CD4-positive, alpha-beta T cell treated with Interleukin-1 beta for 1 hour (primary cell): ENCODE data around the gene PRMT1.

Source experiments
- DNase-seq, 2 donors: peaks; one replicate each; pipeline ENCODE4 v3.0.0-alpha.2; 2020 to 2022

The PRMT1 gene

GRCh38 chr19:49672131-49672919 is 4.7 kb upstream of the PRMT1 start:
- DNase-seq, result peak; percentile 79 to 82

DNA sequence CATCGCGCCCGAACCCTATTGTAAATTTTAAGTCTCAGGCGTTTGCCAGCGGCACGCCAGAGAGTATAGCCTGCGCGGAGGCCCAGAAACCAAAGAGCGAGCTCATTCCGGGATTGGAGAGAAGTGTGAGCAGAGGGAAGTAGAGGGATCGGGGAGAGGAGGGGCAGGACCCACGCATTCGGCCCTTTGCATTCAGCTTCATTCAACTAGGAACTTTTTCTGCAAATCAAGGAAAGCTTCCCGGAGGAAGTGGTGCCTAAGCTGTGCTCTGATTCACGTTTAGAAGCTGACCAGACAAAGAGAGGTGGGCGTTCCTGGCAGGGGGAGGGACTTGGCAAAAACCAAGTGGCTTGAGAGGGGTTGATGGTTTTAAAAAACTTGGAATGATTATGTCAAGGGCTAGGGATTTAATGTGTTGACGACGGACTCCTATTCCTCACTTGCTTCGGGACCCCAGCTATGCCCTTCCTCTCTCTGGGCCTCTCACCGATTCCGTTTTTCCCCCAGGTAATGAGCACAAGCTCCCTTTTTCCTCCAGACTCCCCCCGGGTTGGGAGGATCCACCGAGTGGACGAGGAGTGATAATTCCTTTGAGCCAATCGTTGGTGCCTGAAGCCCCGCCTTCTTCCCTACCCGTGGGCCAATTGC is 811 bp upstream of the PRMT1 start:
- no peak for DNase-seq

DNA sequence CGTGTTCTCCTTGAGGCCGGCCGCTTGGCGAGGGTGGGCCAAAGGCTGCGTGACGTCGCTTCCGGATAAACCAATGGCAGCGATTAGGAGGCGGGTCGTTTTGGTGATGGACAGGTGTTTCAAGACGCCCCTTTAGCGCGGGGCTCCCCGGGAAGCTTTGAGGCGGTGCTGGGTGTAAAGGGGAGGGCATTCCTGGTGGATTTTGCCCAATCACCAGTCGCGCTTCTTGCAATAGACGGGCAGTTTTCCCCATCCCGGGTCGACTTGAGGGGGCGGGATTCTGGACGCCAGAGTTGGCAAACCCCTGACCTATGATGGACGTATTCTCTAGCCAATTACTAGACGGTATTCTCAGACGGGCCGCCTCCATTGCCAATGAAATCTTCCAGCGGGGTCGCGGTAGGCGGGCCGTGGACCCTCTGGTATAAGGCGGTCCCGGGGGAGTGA is 264 bp upstream of the PRMT1 start:
- peak; percentile 100 for DNase-seq

GRCh38 chr19:49677901-49678674 is 1.0 kb downstream of the PRMT1 start:
- DNase-seq, result peak; percentile 81 to 84

DNA sequence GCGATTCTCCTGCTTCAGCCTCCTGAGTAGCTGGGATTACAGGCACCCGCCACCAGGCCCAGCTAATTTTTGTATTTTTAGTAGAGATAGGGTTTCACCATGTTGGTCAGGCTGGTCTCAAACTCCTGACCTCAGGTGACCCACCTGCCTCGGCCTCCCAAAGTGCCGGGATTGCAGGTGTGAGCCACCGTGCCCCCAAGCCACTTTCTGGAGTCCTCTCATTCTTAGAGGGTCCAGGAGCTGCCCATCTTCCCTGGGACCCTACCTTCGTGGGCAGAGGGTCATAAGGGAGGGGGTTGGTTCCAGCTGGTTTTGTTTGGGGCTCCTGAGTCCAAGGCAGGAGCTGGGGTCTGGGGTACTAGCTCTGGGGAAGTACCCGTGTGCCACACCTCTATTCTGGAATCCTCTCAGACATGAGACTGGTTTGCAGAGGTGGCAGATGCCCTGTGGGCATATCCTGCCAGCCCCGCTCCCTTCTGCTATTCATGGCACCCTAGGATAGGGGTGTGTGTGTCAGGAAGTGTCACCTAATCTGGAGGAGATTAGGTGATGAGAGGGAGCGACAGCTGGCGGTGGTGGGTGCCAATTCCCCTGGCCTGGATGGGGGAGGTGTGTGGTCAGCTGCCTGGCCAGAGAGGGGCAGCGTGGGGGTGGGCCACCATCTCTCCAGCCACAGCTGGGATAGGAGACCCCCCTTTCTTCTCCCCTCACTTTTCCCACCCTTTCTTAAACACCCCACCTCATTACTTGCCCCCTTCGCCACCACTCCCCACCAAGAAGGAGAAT is 2.1 kb downstream of the PRMT1 start:
- no peak for DNase-seq

GRCh38 chr19:49679771-49680413 is 2.8 kb downstream of the PRMT1 start:
- DNase-seq, result no peak

DNA sequence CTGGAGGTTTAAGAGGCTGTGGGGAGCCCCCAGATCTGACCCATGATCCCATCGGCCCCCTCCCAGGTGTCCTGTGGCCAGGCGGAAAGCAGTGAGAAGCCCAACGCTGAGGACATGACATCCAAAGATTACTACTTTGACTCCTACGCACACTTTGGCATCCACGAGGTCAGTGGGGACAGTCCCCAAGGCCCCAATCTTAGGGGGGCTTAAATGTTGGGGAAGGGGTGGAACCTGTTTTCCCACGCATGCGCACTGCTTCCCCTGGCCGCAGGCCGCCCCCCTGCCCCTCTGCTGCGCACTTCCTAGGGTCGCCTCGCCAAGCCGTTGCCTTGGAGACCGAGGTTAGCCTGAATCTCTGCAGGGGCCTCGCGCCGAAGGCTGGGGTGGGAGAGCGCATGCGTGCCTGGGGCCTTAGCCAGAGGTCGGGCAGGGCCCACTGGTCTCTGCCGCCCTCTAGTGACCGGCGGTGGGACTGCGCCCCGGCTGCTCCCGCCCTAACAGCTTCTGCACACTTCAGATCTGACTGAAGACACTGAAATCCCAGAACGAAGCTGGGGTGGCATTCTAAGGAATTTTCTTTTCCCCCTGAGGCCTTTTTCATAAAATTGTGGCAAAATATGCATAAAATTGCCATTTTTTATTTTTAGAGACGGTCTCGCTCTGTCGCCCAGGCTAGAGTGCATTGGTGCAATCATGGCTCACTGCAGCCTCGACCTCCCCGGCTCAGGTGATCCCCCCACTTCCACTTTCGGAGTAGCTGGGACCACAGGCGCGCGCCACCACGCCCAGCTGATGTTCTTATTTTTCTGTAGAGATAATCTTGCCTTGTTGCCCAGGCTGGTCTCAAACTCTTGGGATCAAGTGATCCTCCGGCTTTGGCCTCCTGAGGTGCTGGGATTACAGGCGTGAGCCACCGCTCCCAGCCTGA is 3.6 kb downstream of the PRMT1 start:
- DNase-seq, result peak; percentile 92 to 93

- DNase-seq, result no peak
Measured at GRCh38 chr19:49681830-49682229, 4.8 kb downstream of the PRMT1 start.

DNA sequence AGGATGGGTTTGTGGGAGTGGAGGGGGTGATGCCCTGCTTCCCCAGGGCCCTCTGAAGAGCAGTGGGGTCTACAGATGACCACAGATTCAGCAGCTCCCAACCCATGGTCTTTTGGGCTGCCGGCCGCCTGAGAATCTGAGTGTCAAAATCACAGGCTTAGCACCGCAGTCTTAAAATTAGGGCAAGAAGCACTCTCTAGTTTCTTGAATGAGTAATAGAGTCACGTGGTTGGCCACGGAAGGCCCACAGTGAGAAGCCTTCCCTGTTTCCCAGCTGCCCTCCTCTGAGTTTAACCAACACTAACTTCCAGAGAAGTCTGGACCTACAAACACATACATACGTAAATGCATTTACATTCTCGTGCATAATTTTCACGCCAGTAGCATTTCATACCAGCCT is 5.2 kb downstream of the PRMT1 start:
- DNase-seq, result no peak

DNA sequence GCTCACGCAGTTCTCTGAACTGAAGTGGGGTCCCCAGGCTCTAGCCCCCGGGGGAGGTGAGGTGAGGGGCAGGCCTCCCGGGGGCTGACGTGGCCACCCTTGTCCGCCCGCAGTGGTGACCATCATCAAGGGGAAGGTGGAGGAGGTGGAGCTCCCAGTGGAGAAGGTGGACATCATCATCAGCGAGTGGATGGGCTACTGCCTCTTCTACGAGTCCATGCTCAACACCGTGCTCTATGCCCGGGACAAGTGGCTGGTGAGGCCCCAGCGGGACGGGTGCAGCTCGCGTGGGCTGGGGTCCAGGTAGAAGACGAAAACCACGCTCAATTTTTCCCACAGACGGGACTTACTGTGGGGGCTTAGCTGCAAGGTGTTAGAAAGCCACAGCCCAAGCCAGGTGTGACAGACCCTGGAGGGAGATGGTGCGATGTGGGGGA is 6.8 kb downstream of the PRMT1 start:
- no peak for DNase-seq

DNA sequence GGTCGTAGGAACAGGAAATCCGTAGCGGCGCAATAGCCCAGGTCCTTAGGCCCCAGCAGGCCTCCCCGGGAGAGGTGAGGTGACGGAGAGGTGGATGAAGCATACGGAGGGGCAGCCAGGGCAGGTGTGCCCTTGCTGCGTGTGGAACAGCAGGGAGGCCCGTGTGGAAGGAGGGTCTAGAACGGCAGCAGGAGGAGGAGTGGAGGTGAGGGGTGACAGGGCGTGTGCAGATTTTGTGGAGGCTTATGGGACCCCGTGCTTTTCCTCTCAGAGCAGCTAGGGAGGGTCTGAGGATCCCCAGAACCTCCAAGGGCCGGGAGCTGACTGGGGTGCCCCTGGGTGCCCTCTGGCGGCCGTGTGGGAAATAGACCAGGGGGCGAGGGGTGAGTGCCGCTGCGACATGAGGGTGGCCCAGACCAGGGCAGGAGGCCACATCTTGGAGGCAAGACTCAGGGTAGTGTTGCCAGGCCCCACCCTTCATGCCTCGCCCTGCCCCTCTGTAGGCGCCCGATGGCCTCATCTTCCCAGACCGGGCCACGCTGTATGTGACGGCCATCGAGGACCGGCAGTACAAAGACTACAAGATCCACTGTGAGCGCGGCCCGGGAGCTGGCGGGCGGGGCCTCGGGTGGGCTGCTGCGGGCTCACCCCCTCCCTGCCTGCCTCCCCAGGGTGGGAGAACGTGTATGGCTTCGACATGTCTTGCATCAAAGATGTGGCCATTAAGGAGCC is 7.3 kb downstream of the PRMT1 start:
- no peak for DNase-seq

DNA sequence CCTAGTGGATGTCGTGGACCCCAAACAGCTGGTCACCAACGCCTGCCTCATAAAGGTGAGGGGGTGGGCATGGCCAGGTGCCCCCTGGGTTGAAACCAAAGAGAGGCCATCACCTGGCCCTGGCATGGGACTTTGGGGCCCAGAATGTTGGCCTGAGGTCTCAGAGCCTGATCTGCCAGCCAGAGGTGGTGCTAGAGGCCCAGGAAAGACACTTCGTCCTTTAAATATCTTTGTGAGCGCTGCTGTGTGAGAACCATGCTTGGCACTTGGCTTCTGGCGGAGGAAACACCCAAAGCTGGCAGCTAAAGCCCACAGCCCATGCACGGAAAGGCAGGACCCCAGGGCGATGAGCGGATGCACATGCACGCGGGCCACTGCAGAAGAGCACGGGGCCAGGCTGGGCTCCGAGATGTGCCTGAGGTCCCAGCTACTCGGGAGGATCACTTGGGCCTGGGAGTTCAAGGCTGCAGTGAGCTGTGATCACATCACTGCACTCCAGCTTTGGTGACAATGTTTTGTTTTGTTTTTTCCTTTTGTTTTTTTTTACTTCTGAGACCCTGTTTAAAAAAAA is 8.0 kb downstream of the PRMT1 start:
- no peak for DNase-seq

DNA sequence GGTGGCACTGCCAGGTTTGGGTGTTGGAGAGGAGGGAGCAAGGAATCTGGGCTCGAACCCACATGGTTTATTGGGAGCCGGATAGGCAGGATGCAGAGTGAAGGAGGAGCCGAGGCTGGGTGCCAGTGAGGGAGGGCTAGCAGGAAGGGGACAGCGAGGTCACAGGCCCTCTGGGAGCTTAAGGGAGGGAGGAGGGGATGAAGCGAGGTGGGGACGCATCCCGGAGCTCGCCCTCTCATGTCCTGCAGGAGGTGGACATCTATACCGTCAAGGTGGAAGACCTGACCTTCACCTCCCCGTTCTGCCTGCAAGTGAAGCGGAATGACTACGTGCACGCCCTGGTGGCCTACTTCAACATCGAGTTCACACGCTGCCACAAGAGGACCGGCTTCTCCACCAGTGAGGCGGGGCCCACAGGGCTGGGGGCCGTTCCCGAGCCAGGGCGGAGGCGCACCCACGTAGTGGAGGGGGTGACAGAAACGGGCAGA is 8.8 kb downstream of the PRMT1 start:
- no peak for DNase-seq

GRCh38 chr19:49686503-49687088 is 9.5 kb downstream of the PRMT1 start:
- DNase-seq, result no peak

DNA sequence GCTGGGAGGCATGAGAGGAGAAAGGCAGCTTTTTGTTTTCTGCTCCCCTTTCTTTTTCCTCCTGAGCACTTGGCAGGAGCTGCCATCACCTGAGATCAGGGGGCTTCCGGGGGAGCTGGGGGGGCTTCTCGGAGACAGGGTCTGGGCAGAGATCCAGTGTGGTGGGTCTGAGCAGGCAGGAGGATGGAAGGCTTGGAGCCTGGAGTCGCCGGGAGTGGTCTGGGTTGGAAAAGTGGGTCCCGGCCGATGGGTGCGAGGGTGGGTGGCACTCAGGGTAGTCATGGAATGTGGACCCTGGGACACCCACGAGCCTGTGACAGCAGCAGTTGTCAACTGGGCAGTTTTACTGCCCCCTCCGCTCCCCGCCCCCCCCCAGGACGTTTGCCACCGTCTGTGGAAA is 10.1 kb downstream of the PRMT1 start:
- DNase-seq, result no peak

DNA sequence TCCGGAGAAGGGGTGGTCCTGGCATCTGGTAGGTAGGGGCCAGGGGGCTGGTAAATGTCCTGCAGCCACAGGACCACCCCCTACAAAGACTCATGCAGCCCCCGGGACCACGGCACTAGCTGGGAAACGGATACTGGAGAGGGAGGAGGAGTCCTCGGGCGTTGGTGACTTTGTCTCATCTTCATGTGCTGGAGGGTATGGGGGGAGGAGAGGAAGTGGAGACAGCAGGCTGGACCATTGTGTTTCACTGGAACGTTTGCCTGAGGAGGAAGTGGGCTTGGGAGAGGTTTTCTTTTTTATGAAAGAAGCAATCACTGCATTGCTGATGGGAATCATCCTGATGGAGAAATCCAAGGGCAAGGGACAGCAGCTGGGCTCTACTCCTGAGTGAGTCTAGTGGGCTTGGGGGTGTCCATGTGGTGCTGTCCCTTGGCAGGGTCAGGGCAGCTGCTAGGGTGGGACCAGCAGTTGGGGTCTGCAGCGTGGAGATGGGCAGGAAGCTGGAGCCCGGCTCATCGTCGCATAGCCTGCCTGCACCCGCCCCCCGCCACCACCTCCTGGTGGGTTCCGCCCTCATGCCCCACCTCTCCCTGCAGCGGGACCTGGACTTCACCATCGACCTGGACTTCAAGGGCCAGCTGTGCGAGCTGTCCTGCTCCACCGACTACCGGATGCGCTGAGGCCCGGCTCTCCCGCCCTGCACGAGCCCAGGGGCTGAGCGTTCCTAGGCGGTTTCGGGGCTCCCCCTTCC is 10.7 kb downstream of the PRMT1 start:
- no peak for DNase-seq

GRCh38 chr19:49688531-49689132 is 11.6 kb downstream of the PRMT1 start:
- DNase-seq, result no peak
